SK-N-SH (cell line): ENCODE results near the gene DDX51. TPM values are rescaled to one million over a fixed set of nuclear protein-coding genes. Genes with fewer than 3 reads are reported as not detected.

Experiments used
- CTCF ChIA-PET: fragments of 300-600, 350-600 bp; formaldehyde crosslinking; extraction: SDS; loops from one replicate; lab custom pipeline; 2021; lab: Yijun Ruan, JAX
- POLR2A ChIA-PET: fragments of 350-600 bp; sonication (Branson Sonifier 250); formaldehyde crosslinking; extraction: SDS; loops from one replicate; lab custom pipeline; 2020; ENCODE audit warnings: antibody characterized with exemption, inconsistent platforms; lab: Yijun Ruan, JAX
- DNase-seq: peaks from one replicate; pipeline ENCODE4 v3.0.0; 2012
- H2AFZ ChIP-seq: fragments of 200-600 bp; sonication (generic); 2 replicates; pipeline ENCODE4 v1.8.1; 2016; ENCODE audit warnings: antibody characterized with exemption, mild to moderate bottlenecking, low read depth
- H3F3A ChIP-seq: fragments of 200-600 bp; sonication (generic); replicated peaks from 2 replicates; pipeline ENCODE3; 2016; ENCODE audit warnings: antibody characterized with exemption, mild to moderate bottlenecking; ENCODE audit not compliant: insufficient read depth
- H3K27ac ChIP-seq, 2 experiments: fragments of 200-500 bp in 1 of 2; fragments of 200-600 bp in 1 of 2; sonication (Bioruptor generic) in 1 of 2; sonication (generic), shearing (Covaris generic) in 1 of 2; 2 replicates each; pipeline versions ENCODE4 v1.5.1 to v1.6.1; 2014 to 2016; ENCODE audit warnings: low read depth in 2 of 2, inconsistent platforms in 1 of 2, low read length in 1 of 2, mild to moderate bottlenecking in 1 of 2, mixed read lengths in 1 of 2
- H3K27me3 ChIP-seq: fragments of 200-600 bp; sonication (generic), shearing (Covaris generic); 2 replicates; pipeline ENCODE4 v1.6.1; 2016; ENCODE audit warnings: mixed run types; ENCODE audit not compliant: insufficient read depth
- H3K36me3 ChIP-seq, 2 experiments: fragments of 200-500 bp in 1 of 2; fragments of 200-600 bp in 1 of 2; sonication (Bioruptor generic) in 1 of 2; sonication (generic) in 1 of 2; replicated peaks in 1 of 2; 2 replicates each; pipeline versions ENCODE3 to v1.5.1; 2014 to 2016; ENCODE audit warnings: low read length in 1 of 2, mild to moderate bottlenecking in 1 of 2; ENCODE audit not compliant: insufficient read depth in 2 of 2, control insufficient read depth in 1 of 2
- H3K4me1 ChIP-seq, 2 experiments: fragments of 200-500 bp in 1 of 2; fragments of 200-600 bp in 1 of 2; sonication (Bioruptor generic) in 1 of 2; sonication (generic), shearing (Covaris generic) in 1 of 2; 2 replicates each; pipeline versions ENCODE4 v1.5.1 to v1.6.1; 2014 to 2016; ENCODE audit warnings: low read depth in 1 of 2, low read length in 1 of 2, mixed run types in 1 of 2; ENCODE audit not compliant: insufficient read depth in 2 of 2, control insufficient read depth in 1 of 2
- H3K4me2 ChIP-seq: fragments of 200-600 bp; sonication (generic), shearing (Covaris generic); 2 replicates; pipeline ENCODE4 v1.6.1; 2017; ENCODE audit warnings: mixed run types
- H3K4me3 ChIP-seq, 2 experiments: fragments of 200-500 bp in 1 of 2; fragments of 200-600 bp in 1 of 2; sonication (Bioruptor generic) in 1 of 2; sonication (generic), shearing (Covaris generic) in 1 of 2; 2 replicates each; pipeline versions ENCODE4 v1.5.1 to v1.8.1; 2014 to 2016; ENCODE audit warnings: low read depth in 2 of 2, inconsistent platforms in 1 of 2, low read length in 1 of 2, mild to moderate bottlenecking in 1 of 2, mixed read lengths in 1 of 2, moderate library complexity in 1 of 2
- H3K79me2 ChIP-seq: fragments of 200-600 bp; sonication (generic); 2 replicates; pipeline ENCODE4 v1.8.1; 2017; ENCODE audit warnings: mild to moderate bottlenecking; ENCODE audit not compliant: insufficient read depth
- H3K9ac ChIP-seq: fragments of 200-600 bp; sonication (generic); 2 replicates; pipeline ENCODE4 v1.6.1; 2017; ENCODE audit warnings: mixed run types
- H3K9me2 ChIP-seq: fragments of 200-600 bp; sonication (generic); 2 replicates; pipeline ENCODE4 v1.6.1; 2017; ENCODE audit warnings: mixed run types
- H3K9me3 ChIP-seq: fragments of 200-600 bp; sonication (generic); 2 replicates; pipeline ENCODE4 v1.6.1; 2017; ENCODE audit warnings: mixed run types, mild to moderate bottlenecking, moderate library complexity
- H4K20me1 ChIP-seq: fragments of 200-600 bp; sonication (generic); 2 replicates; pipeline ENCODE4 v1.6.1; 2017; ENCODE audit warnings: mild to moderate bottlenecking, mixed run types; ENCODE audit not compliant: insufficient read depth
- ELF1 ChIP-seq: IDR thresholded peaks from 2 replicates; pipeline ENCODE4 v1.4.0; 2012
- FOXM1 ChIP-seq: IDR thresholded peaks from 2 replicates; pipeline ENCODE4 v1.4.0; 2012; ENCODE audit warnings: low read depth, mild to moderate bottlenecking
- GABPA ChIP-seq: IDR thresholded peaks from 2 replicates; pipeline ENCODE4 v1.4.0; 2012; ENCODE audit warnings: low read depth, mild to moderate bottlenecking
- GATA2 ChIP-seq: sonication (generic); formaldehyde crosslinking; IDR thresholded peaks from 2 replicates; pipeline ENCODE4 v1.5.0; 2020; ENCODE audit warnings: mild to moderate bottlenecking, missing genetic modification reagents
- NFIC ChIP-seq: IDR thresholded peaks from 2 replicates; pipeline ENCODE4 v1.4.0; 2012; ENCODE audit warnings: borderline replicate concordance
- NRF1 ChIP-seq: IDR thresholded peaks from 2 replicates; pipeline ENCODE4 v1.6.1; 2012; ENCODE audit warnings: low read depth, mild to moderate bottlenecking, low read length
- RAD21 ChIP-seq: IDR thresholded peaks from 2 replicates; pipeline ENCODE4 v1.6.1; 2012; ENCODE audit warnings: mild to moderate bottlenecking, low read length
- RCOR1 ChIP-seq: fragments of 150-350 bp; IDR thresholded peaks from 2 replicates; pipeline ENCODE4 v1.6.1; 2017; ENCODE audit warnings: antibody characterized with exemption, low read length
- RXRA ChIP-seq: IDR thresholded peaks from 2 replicates; pipeline ENCODE4 v1.4.0; 2012; ENCODE audit warnings: low read depth, mild to moderate bottlenecking, borderline replicate concordance
- SIN3A ChIP-seq: IDR thresholded peaks from 2 replicates; pipeline ENCODE4 v1.6.1; 2012; ENCODE audit warnings: low read depth, mild to moderate bottlenecking, low read length, moderate library complexity, borderline replicate concordance
- TEAD4 ChIP-seq: IDR thresholded peaks from 2 replicates; pipeline ENCODE4 v1.4.0; 2012; ENCODE audit warnings: mild to moderate bottlenecking, borderline replicate concordance; ENCODE audit not compliant: insufficient read depth
- WGBS: methylation state at CpG from one replicate; pipeline ENCODE4 v1.1.6; 2017; ENCODE audit warnings: low lambda C conversion rate; 5-methylcytosine and 5-hydroxymethylcytosine counted together
- polyA plus RNA-seq, 3 experiments: library from polyadenylated mRNA; depleted of rRNA; stranded (reverse); fragments of >200 nt; gene quantifications; 2 replicates each; pipeline ENCODE4 v1.2.3, GENCODE V29; 2012
- TF ChIP-seq, protein P1 (sequence below): IDR thresholded peaks from 2 replicates; pipeline ENCODE4 v1.6.1; 2012; ENCODE audit warnings: mild to moderate bottlenecking, low read depth, low read length, moderate library complexity
- TF ChIP-seq, protein P2 (sequence below): fragments of 150-350 bp; IDR thresholded peaks from 2 replicates; pipeline ENCODE4 v1.6.1; 2016; ENCODE audit warnings: mild to moderate bottlenecking, low read depth, low read length

DDX51 gene
- polyA plus RNA-seq, 1 of the 3 experiments (the other 2 are of a cell fraction), result 17.3 TPM

DNA sequence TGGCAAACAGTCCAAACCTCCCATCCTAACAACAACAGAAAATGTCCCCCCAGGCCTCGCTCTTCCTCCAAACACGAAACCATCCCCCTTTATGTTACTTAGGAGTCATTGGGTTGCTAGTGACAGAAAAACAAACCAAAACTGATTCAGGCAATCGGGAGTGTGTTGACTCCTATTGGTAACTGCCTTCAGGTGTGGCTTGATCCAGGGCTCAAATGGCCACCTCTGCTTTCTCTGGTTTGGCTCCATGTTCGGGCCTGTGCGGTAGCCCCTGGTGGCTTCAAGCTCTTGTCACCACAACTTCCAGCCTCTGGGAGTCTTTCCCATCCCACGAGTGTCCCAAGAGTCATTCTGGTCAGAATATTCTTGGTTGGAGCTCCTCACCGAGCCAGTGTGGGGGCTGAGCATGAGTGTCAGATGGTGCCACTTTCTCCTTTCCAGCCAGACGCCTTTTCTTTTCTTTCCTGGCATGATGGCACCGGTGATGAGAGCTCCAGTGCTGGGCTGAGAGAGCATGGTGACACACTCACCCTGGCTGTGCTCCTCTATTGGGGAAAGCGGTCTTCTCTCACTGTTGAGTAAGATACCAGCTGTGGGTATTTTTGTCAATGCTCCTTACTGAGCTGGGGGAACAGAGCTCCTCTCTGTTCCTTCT lies 38.7 kb upstream of the DDX51 start:
- H3K27ac ChIP-seq, result no peak overlapping the region
- no peaks in the 10 kb centered on the region for H3K9me3 ChIP-seq
- H3K9me2 ChIP-seq, result no peaks in the 10 kb centered on the region
- no peaks in the 10 kb centered on the region; a peak in 1 of 4 replicates for H3K4me1 ChIP-seq
- no peaks in the 10 kb centered on the region for H3K79me2 ChIP-seq
- no peak overlapping the region for H3K4me2 ChIP-seq
- DNase-seq, result no peak
- H3K4me3 ChIP-seq, result no peak overlapping the region
- no peaks in the 10 kb centered on the region for H3F3A ChIP-seq
- POLR2A ChIA-PET, result no interaction called here
- peaks cover 93% of the 10 kb centered on the region for H3K27me3 ChIP-seq
- no peak overlapping the region for H2AFZ ChIP-seq
- TF ChIP-seq, protein P1, sequence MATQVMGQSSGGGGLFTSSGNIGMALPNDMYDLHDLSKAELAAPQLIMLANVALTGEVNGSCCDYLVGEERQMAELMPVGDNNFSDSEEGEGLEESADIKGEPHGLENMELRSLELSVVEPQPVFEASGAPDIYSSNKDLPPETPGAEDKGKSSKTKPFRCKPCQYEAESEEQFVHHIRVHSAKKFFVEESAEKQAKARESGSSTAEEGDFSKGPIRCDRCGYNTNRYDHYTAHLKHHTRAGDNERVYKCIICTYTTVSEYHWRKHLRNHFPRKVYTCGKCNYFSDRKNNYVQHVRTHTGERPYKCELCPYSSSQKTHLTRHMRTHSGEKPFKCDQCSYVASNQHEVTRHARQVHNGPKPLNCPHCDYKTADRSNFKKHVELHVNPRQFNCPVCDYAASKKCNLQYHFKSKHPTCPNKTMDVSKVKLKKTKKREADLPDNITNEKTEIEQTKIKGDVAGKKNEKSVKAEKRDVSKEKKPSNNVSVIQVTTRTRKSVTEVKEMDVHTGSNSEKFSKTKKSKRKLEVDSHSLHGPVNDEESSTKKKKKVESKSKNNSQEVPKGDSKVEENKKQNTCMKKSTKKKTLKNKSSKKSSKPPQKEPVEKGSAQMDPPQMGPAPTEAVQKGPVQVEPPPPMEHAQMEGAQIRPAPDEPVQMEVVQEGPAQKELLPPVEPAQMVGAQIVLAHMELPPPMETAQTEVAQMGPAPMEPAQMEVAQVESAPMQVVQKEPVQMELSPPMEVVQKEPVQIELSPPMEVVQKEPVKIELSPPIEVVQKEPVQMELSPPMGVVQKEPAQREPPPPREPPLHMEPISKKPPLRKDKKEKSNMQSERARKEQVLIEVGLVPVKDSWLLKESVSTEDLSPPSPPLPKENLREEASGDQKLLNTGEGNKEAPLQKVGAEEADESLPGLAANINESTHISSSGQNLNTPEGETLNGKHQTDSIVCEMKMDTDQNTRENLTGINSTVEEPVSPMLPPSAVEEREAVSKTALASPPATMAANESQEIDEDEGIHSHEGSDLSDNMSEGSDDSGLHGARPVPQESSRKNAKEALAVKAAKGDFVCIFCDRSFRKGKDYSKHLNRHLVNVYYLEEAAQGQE, result no peak
- TF ChIP-seq, protein P2, sequence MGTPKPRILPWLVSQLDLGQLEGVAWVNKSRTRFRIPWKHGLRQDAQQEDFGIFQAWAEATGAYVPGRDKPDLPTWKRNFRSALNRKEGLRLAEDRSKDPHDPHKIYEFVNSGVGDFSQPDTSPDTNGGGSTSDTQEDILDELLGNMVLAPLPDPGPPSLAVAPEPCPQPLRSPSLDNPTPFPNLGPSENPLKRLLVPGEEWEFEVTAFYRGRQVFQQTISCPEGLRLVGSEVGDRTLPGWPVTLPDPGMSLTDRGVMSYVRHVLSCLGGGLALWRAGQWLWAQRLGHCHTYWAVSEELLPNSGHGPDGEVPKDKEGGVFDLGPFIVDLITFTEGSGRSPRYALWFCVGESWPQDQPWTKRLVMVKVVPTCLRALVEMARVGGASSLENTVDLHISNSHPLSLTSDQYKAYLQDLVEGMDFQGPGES, result no peak
- TF ChIP-seq RXRA (no peak), RCOR1 (no peak), NFIC (no peak), FOXM1 (no peak), SIN3A (no peak), NRF1 (no peak), TEAD4 (no peak), RAD21 (no peak), GABPA (no peak), GATA2 (no peak), ELF1 (no peak)
- TF ChIP-seq, all 33 proteins: peak for 0
- H3K36me3 ChIP-seq, result no peaks in the 10 kb centered on the region
- WGBS, result 18% methylated on average over 10 of the region's 10 CpGs
- no peak overlapping the region for H3K9ac ChIP-seq
- CTCF ChIA-PET, result interaction anchor here (1.0 to 2.2 kb wide), 5 partner anchors 12 to 232 kb away, joined by 3 to 9 read pairs (median 3); no protein-coding TSS in a partner anchor
- H4K20me1 ChIP-seq, result no peaks in the 10 kb centered on the region
